Muscle of leg (tissue), 11 donors: Measurements from ENCODE around the gene TXNL1. TPM values are rescaled to one million over a fixed set of nuclear protein-coding genes. Genes with fewer than 3 reads are reported as not detected.

Experiments
- DNase-seq: peaks from one replicate; pipeline ENCODE4 v3.0.0; 2013
- H3K27ac ChIP-seq: one replicate; pipeline ENCODE4 v1.5.1; 2013; ENCODE audit warnings: mild to moderate bottlenecking, low read length, control low read depth
- H3K27me3 ChIP-seq: one replicate; pipeline ENCODE4 v1.6.1; 2013; ENCODE audit warnings: low read length; ENCODE audit not compliant: control insufficient read depth, insufficient read depth
- H3K36me3 ChIP-seq: one replicate; pipeline ENCODE4 v1.6.1; 2013; ENCODE audit warnings: low read length; ENCODE audit not compliant: control insufficient read depth, insufficient read depth
- H3K4me1 ChIP-seq: one replicate; pipeline ENCODE4 v1.6.1; 2013; ENCODE audit warnings: low read length; ENCODE audit not compliant: control insufficient read depth, insufficient read depth
- H3K4me3 ChIP-seq: one replicate; pipeline ENCODE4 v1.5.1; 2013; ENCODE audit warnings: low read length, control low read depth
- H3K9me3 ChIP-seq: replicated peaks from 2 replicates; pipeline ENCODE4 v1.6.1; 2013; ENCODE audit warnings: low read depth, low read length; ENCODE audit not compliant: control insufficient read depth
- WGBS: methylation state at CpG from one replicate; pipeline ENCODE4 v1.1.5; 2013; ENCODE audit warnings: missing lambda C conversion rate; ENCODE audit not compliant: insufficient coverage; 5-methylcytosine and 5-hydroxymethylcytosine counted together
- polyA plus RNA-seq, 8 donors: library from polyadenylated mRNA; unstranded; fragments of 120-200 nt; gene quantifications; one replicate each; pipeline versions ENCODE4 v1.2.1 to v1.2.3, GENCODE V29; 2013; ENCODE audit warnings: inconsistent platforms in 1 of 8, low replicate concordance in 1 of 8; ENCODE audit not compliant: insufficient read length in 8 of 8, insufficient read depth in 1 of 8
- total RNA-seq: library from RNA; stranded (reverse); fragments of 120-200 nt; gene quantifications from one replicate; pipeline ENCODE4 v1.2.4, GENCODE V29; 2013

Gene TXNL1
- total and polyA plus RNA-seq, 9 donors, result 54.6 to 125 (median 103) TPM

DNA sequence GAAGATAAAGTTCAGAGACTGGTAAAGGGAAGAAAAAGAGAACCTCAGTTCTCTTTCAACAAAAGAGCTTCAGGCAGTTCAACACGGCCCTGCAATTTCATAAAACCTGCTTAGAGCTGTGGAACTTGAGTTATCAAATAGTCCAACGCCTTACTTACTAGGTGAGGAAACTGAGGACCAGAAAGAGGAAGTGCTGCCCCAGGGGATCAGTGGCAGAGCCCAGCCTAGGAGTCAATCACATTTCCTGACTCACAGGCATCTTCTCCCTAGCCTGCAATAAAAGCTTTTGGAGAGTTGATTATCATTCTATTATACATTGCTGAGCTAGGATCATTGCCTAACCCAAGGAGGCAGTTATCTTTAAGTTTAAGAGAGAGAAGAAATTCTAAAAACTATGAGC, 77.4 kb downstream of the TXNL1 start:
- Histone ChIP-seq H3K27ac (no peak overlapping the region), H3K4me1 (peaks cover 22% of the 10 kb centered on the region), H3K4me3 (no peak overlapping the region), H3K27me3 (no peaks in the 10 kb centered on the region), H3K36me3 (no peaks in the 10 kb centered on the region), H3K9me3 (no peaks in the 10 kb centered on the region)
- WGBS, result no CpG with 5 or more reads among the region's 2 CpGs
- no peak for DNase-seq

DNA sequence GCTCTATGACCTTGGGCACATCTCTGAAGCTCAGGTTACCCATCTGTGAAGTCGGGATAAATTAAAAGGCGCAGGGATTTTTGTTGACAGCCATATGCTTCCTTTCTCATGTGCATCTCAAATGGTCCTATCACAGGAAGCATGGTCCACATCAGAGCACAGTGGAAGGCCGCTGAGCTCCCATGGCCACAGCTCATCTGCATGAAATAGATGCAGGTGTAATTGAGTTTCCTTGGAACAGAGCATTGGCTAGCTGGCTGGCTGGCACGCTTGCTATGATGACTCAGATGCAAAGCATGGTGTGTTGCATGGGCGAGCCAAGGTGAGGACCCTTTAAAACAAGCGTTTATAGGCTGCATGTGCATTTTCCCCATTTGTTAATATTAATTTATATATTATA, 79.3 kb downstream of the TXNL1 start:
- peaks cover 16% of the 10 kb centered on the region for H3K4me1 ChIP-seq
- DNase-seq, result no peak
- no peaks in the 10 kb centered on the region for H3K27me3 ChIP-seq
- WGBS, result 89% methylated on average over 3 of the region's 6 CpGs
- H3K27ac ChIP-seq, result no peak overlapping the region
- H3K4me3 ChIP-seq, result no peak overlapping the region
- no peaks in the 10 kb centered on the region for H3K36me3 ChIP-seq
- peaks cover 3% of the 10 kb centered on the region for H3K9me3 ChIP-seq

DNA sequence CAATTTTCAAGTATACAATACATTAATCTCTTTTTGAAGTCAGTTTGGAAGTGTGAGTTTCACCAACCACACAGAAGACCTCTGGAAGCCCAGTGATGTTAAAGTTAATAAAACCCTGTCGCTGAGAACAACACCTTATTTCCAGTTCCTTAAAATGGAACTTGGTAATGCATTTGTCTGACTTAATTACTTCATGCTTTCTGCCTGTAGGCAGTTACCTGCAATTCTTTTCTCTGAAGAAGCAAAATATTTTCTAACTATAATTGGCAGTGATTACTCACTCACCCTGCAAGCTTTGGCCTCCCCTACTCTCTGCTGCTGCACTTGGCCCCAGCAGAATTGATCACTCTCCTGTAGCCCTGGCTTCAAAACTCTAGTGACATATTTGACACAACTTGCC, 81.5 kb downstream of the TXNL1 start:
- Histone ChIP-seq H3K4me1 (no peaks in the 10 kb centered on the region), H3K36me3 (no peaks in the 10 kb centered on the region), H3K27me3 (no peaks in the 10 kb centered on the region), H3K27ac (no peak overlapping the region), H3K4me3 (no peak overlapping the region), H3K9me3 (peaks cover 3% of the 10 kb centered on the region)
- DNase-seq, result no peak
- WGBS, result no CpG with 5 or more reads among the region's 1 CpG

DNA sequence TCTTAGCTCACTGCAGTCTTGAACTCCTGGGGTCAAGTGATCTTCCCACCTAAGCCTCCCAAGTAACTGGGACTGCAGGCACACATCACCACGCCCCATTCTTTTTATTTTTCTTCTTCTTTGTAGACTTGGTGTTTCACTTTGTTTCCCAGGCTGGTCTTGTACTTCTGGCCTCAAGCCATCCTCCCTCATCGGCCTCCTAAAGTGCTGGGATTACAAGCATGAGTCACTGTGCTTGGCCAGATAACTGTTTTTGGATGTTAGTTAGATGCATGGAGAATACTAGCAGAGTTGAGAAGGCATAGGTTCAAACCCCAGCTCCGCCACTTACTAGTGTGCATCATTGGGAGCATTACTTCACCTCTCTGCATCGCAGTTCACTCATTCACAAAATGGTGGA, 88.3 kb downstream of the TXNL1 start:
- H3K4me1 ChIP-seq, result no peaks in the 10 kb centered on the region
- no peaks in the 10 kb centered on the region for H3K36me3 ChIP-seq
- H3K4me3 ChIP-seq, result no peak overlapping the region
- no CpG with 5 or more reads among the region's 4 CpGs for WGBS
- DNase-seq, result no peak
- peaks cover under 1% of the 10 kb centered on the region for H3K9me3 ChIP-seq
- no peaks in the 10 kb centered on the region for H3K27me3 ChIP-seq
- H3K27ac ChIP-seq, result no peak overlapping the region

Other genes with a start within 250 kb of the TXNL1 start
- 18.1 TPM for gene WDR7, start 12.8 kb upstream of the TXNL1 start, total RNA-seq
- gene WDR7, start 12.8 kb upstream of the TXNL1 start, polyA plus RNA-seq, result 10 to 100 TPM in 1 of 8 donors, 1 to 10 TPM in 7; 7.3 to 10.3 (median 9.5) TPM